Skeletal muscle cell (primary cell): ENCODE data around the gene GNB1.
A peak's percentile ranks its signal among the peaks of the same experiment; 100 is the strongest.

ENCODE experiments used
- DNase-seq: peaks from one replicate; pipeline ENCODE4 v3.0.0-alpha.2; 2010; ENCODE audit warnings: low read depth
- H3K4me3 ChIP-seq: 2 replicates; pipeline ENCODE4 v1.5.1; 2011; ENCODE audit warnings: low read depth, mild to moderate bottlenecking, control low read depth, low read length, moderate library complexity

GNB1 gene

DNA sequence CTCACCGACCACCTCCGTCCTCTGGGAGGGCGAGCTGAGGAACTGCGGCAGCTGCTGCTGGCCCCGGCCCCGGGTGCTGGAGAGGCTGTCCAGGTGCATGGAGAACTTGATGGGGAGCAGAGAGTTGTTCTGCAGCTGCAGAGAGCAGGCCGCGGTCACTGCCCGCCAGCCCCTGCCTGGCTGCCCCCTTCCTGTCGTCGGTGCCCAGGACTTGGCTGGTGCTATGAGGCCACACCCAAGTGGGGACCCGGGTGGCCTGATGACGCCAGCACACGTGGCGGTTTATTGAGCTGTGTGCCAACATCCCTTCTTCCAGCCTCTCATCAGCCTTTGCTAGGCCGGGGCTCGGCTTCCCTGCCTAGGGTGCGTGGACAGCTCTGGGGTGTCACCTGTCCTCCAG lies 33.5 kb upstream of the GNB1 start:
- no peak overlapping the region for H3K4me3 ChIP-seq
- no peak for DNase-seq

DNA sequence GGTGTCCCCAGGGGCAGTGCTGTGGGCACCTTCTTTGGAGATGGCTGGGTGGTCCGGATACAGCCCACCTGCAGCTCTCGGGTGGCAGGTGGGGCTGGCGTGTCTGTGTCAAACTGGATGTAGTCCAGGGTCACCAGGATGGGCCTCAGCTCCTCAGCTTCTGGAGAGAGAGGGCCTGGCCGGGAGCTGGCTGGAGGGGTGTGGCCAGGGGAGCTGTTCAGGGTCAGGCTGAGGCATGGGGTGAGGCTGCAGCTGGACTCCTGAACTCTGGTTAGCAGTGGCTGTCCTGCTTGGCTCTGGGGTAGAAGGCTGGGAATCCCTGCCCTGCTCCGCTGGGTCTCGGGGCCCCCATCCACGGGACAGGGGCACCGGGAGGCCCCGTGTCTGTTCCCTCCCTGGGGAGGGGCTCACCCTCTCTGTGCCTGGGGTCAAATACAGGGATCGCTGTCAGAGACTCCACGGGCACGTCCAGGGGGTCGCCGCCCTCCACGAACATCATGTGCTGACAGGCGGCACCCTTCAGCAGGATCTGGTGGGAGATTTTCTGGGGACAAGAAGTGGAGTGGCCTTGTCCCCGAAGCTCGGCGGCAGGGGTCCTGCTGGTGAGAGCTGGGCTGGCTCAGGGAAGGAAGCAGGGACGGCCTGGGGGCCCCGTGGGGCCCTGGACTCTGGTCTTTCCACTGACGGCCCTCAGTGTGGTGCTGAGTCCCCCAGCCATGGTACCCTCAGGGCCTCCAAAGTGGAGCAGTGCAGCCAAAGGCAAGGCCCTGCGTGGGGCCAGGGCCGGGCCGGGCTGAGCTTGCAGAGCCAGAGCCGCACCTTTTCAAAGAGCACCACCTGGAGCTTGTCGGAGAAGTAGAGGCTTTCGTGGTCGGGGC lies 32.3 kb upstream of the GNB1 start:
- DNase-seq = no peak
- no peak overlapping the region for H3K4me3 ChIP-seq

DNA sequence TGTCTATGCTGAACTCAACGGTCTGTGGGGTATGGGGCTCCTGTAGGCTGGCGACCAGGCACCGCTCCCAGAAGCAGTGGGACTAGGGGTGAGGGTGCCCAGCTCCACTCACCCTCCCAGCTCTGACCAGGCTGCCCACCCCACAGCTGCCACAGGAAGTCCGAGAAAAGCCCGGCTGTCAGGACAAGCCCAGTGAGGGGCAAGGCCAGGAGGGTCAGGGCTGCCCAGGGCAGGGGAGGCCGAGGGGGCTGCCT lies 31.7 kb upstream of the GNB1 start:
- no peak for DNase-seq
- no peak overlapping the region for H3K4me3 ChIP-seq

DNA sequence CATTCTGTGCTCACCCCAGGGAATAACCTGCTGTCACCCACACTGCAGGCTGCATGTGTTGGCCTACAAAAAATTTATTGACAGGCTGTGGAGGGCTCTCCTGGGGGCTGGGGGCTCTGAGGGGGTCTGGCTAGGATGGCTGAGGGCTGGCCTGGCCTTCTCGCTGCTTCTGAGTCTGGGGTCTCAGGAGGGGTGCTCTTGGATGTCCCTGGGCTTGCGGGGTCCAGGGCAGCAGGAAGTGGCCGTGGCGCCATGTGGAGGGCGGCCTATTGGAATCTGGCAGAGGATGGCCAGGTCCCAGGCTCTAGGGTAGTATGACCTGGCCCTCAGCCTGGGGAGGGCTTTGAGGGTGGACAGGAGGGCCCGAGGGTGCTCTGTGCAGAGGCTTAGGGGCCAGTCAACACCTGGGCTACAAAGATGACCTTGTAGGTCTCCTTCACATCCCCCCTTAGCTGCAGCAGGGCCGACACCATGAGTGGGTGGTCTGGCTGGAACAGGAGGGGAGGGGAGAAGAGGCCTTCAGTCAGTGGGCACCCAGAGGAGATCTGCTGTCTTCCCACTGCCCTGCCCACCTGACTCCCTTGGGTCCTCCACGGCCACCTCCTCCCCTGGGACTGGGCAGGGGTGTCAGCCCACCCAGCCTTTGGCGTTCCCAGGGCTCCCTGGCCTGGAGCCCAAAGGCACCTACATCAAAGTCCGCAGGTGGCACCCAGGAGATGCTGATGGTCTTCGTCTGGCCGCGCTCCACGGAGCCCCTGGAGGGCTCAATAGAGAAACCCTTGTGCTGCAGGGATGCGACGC lies 31.2 kb upstream of the GNB1 start:
- no peak for DNase-seq
- no peak overlapping the region for H3K4me3 ChIP-seq

DNA sequence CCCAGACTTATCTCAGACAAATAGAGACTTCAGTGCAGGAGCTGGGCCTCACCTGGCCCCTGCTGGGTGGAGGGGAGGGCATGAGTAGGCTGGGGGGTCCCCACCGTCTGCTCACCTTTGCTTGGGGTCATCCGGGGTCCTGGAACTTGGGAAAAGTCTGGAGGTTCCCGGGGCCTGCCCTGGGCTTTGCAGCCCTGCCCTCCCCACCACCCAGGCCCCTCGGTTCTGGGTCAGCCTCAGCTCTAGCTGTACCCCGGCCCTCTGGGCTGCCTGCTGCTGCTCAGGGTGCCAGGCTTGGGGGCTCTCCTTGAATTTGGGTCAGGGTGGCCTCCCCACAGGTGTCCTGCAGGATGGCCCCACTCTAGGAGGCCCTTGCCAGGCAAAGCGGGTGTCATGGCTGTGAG lies 30.6 kb upstream of the GNB1 start:
- no peak for DNase-seq
- H3K4me3 ChIP-seq = no peak overlapping the region

DNA sequence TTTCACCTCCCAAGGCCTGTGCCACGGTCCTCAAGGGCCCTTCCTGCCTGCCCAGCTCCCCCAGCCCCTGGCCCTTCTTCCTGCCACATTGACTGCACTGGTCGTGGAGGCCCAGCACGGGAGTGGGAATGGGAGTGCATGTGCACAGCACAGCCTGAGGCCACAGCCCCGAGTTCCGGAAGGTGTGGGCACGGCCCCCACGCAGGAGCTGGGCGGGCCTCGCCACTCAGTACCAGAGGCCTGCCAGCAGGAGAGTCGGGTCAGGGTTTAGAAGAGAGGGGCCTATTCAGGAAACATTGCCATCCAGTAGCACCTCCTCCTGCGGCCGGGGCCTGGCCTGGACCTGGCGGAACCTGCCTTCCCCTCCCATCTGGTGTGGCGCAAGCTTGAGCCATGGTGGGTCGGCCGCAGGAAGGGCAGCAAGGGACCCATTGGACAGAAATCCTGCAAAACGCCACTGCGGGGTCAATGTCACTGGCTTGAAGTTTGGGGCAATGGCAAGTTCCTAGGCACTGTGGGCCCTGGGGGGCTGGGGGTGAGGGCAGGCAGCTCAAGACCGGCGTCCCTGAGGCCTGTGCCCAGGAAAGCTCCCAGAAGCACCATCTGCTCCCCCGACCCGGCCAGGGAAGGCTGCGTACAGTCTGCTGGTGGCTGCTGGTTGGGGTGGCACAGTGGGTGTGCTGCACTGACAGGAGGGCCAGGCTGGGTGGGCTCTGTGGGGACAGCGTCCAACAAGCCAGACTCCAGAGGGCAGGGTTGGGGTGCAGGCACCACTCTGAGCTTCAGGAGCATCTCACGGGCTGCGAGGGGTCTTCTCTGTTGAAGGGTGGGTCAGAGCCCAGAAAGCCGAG lies 29.9 kb upstream of the GNB1 start:
- no peak overlapping the region for H3K4me3 ChIP-seq
- no peak for DNase-seq

DNA sequence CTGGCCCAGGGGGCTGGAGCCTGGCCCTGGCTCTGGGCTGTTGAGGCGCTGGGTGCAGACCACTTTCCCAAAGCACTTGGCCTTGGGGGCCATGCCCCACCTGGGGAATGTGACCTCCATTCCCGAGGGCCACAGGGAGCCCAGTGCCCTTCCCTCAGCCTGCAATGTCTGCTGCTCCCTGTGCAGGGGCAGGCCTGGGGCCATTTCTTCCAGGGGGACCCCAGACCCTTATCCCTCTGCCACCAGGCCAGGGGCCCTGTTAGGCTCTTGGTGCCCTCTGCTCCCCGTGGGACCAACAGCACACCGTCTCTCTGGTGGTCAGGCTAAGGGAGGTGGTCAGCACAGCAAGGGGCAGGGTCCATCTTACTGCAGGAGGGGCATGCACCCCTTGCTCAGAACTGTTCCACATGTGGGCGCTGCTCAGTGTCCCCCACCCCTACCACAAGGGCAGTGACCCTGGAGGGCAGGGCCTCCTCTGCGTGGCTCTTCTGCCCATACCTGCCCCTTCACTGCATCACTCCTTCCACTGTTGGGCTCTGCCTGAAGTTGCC lies 29.2 kb upstream of the GNB1 start:
- no peak for DNase-seq
- H3K4me3 ChIP-seq = peak overlapping the region; percentile 57

DNA sequence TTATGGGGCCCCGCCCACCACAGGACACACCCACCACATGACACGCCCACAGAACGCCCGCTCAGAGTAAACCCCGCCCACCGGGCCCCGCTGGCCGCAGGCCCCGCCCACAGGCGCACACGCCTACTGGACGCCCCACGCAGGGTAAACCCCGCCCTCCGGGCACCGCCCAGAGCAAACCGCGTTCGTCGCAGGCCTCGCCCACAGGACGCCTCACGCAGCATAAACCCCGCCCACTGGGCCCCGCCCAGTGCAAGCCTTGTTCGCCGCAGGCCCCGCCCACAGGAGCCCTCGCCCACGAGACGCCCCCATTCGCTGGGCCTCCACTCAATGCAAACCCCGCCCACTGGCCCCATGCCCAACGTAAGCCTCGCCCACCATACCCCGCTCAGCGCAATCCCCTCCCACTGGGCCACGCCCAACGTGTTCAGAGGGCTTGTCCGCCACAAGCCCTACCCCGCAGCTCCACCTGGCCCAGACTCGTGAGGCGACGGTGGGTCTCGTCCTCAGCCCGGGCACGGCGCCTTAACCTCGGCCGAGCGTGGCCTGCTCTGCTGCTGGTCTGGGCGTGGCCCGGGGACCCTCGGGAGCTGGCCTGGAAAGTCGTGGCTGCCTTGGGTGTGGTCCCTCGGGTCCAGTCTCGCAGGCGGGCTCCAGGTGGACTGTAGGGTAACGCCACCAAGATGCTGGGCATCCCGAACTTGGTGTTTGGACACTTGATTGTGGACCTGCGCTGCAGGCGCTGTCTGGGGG lies 28.6 kb upstream of the GNB1 start:
- peak overlapping the region; percentile 57 for H3K4me3 ChIP-seq
- DNase-seq = peak; percentile 79

DNA sequence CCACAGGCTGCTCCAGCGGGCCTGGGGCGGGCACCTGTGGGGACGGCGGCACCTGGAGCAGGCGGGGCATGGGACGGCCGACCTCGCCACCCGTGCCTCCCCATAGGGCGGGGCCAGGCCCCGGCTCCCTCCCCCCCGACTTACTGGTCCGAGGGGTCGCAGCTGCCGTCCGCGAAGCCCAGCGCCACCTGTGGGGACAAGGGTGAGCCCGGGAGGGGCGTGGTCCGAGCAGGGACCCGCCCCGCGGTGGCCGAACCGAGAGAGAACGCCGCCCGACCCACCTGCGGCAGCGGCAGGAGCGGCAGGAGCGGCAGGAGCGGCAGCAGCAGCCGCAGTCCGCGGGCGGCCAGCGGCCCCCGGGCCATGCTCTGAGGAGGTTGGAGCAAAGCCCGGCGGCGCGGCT lies 28.0 kb upstream of the GNB1 start, which contains the start of gene TMEM52:
TSS of gene TMEM52 (minus strand) at position 379 of the 403 bp plus-strand sequence. CDS start at position 365, 14 bp downstream.
- H3K4me3 ChIP-seq = peak within 1 kb of the TSS; percentile 57
- no peak for DNase-seq

DNA sequence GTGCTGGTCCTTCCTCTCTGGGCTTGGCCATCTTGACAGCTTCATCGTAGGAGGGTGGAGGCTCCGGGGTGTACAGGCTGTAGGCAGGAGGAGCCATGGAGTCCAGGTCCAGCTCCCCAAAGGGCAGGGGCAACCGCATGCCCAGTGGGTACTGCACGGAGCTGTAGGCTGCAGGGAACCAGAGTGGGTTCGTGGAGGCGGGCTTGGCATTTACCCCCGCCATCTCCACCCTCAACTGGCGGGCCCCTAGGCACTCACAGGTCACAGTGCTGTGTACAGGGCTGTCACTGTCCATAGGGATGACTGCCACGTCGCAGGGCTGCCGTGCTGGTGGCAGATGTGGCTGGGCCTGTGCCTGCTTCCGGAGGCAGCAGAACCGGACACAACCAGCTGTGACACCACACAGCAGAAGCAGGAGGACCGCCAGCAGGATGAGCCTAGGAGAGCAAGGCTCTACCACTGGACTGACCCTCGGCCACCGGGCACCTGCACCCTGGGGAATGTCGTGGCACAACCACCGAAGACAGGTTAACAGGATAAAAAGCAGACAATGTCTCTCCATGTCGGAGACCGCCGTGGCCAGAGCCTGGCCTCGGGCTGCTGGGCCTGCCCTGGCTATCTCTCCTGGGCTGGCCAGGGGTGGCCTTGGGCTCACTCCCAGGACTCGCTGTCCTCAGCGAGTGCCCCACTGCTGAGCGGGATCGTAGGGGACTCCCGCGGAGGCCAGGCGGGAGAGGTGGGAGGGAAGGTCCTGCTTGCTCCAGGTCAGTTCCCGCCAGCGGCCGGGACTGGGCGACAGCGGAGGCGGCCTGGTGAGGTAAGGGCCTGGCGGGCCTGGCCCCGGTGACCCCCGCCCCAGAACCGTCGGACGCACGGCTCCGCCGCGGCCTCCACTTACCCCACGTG lies 27.4 kb upstream of the GNB1 start:
- peak overlapping the region; percentile 57 for H3K4me3 ChIP-seq
- no peak for DNase-seq

DNA sequence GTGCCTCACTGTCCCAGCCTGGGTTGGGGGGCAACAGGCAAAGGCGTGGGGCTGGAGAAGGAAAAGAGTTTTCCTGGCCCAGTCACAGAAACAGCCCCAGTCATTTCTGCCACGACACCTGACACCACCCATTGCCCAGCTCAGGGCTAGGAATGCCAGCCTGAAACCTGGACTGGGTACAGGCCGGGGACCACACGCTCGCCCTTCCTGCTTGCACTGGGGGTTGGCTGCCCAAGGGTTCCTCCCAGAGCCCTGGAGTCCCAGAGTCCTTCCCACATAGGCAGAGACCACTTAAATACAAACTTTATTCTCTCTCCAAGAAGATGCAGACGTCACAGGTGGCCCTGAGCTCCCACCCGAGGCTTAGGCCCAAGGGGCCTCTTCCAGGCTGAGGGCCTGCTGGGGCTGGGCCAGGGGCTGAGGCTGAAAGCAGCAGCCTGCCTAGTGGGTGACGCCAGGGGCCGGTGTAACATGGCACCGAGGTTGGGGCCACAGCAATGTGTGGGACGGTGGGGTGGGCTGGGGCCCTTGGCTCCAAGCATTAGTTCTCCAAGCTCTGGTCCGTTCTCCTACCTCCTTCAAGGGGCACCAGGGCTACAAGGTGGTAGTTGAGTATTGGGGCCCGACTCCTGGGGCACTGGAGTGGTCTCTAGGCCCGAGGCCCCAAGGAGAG lies 26.6 kb upstream of the GNB1 start:
- H3K4me3 ChIP-seq = no peak overlapping the region
- DNase-seq = no peak

DNA sequence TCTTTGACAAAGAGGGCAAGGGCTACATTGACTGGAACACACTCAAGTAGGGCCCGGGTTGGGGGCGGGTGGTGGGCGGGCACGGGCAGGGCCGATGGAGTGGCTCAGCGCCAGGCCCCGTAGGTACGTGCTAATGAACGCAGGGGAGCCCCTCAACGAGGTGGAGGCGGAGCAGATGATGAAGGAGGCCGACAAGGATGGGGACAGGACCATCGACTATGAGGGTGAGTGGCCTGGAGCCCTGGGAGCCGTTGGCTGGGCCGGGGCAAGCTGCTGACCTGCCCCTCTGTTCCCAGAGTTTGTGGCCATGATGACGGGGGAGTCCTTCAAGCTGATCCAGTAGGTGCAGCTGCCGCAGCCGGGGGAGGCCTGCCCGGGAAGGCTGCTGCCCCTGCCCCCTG lies 26.0 kb upstream of the GNB1 start:
- H3K4me3 ChIP-seq = no peak overlapping the region
- no peak for DNase-seq

DNA sequence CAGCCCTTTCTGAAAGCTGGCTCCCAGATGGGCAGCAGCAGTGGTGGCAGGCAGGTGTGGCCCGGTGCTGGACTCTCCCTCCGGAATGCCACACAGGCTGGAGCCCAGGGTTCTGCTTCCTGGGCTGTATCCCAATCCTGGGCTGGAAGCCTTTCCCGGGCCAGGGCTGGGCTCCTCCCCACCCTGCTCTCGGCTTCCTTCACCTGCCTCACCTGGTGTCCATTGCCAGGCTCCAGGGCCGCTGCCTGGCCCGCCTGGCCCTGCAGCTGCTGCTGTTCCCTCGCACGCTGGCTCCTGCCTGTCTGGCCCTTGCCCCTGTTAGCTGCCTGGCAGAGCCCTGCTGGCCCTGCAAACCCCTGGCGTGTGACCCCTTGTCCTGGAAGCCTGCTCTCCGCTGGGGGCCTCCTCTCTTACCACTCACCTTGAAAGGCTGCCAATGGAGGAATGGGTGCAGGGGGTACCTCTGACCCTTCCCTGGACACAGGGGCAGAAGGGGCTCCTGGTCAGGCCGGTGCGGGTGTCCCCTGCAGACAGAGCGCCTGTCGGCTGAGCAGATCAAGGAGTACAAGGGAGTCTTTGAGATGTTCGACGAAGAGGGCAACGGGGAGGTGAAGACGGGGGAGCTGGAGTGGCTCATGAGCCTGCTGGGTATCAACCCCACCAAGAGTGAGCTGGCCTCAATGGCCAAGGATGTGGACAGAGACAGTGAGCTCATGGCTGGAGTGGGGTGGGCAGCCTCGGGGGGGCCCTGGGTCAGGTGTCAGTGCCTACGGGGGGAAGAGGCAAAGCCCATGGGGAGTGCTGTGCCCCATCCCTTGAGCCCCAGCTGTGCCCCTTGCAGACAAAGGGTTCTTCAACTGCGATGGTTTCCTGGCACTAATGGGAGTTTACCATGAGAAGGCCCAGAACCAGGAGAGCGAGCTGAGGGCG lies 25.3 kb upstream of the GNB1 start:
- H3K4me3 ChIP-seq = no peak overlapping the region
- no peak for DNase-seq

DNA sequence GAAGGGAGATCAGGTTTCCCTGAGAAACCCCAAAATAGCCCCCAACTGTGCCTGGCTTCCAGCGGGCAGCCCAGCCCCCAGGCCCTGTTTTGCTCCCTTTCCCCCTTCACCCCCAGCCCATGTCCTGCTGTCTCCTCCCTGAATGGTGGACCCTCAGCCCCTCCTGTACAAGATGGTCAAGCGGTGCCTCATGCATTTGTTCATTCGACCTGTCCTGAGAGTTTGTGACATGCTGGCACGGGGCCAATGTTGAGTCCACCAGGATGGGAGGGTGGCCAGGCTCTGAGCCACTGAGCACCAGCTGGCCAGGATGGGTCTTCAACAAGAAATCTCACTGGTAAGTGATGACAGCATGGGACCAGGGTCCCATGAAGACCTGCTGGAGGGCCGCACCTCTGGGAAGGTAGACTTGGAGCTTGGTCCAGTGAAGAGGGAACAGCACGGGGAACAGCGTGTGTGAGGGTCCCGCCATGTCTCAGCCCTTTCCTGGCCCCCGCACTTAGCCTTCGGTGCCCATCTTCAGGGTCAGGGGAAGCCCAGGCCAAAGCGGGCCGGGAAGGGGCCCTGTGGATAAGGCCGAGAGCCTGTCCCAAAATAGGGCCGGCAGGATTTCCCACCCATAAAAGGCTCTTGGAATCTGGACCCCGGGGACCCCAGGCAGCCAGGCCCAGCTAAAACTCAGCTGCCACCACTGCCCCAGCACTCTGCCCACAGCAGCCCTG lies 24.2 kb upstream of the GNB1 start, which contains the start of gene CALML6:
TSS of gene CALML6 (plus strand) at position 290 of the 722 bp plus-strand sequence. CDS start at position 311, 21 bp downstream.
- DNase-seq = no peak
- H3K4me3 ChIP-seq = no peak within 1 kb of the TSS

DNA sequence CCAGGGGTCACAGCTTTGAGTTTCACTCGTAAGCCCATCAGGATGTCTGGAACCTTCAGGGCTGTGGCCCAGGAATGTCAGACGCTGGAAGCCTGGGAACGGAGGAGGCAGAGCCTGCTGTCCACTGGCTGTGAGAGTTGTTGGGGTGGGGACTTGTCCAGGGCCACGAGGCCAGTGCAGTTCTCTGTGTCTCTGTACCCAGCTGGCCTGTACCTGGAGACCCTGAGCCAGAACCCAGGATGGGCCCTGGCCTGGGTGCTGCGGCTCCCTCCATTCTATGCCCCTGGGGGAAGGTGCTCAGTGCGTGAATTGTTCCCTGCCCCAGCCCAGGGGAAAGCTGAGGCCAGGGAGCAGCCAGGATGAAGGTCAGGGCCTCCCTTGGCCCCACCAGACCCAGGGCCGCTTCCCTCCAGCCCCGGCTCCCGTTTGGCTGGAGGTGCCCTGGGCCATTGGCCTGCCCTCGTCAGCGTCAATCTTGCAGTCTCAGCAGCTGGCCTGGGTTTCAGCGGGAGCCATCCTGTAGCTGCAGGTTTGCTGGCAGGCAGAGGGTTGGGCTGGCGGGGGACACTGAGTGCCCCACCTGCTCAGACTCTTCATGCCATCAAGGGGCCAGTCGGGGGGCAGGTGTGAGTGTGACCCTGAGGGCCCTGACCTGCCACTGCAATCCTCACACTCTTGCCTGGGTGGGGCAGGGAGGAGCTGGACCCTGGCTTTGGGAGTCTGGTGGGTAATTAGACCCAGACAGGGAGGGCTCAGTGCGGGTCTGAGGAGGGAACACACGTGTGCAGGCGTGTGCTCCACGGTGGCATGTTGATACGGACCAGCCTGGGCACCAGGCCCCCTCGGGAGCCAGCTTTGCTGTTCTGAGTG lies 23.4 kb upstream of the GNB1 start:
- no peak for DNase-seq
- H3K4me3 ChIP-seq = no peak overlapping the region
